Fibroblast of lung (primary cell): ENCODE data around the gene HCLS1. TPM values are rescaled to one million over a fixed set of nuclear protein-coding genes. Genes with fewer than 3 reads are reported as not detected.

Source experiments
- DNase-seq, 2 donors: peaks; one replicate each; pipeline versions ENCODE4 v3.0.0 to v3.0.0-alpha.2; 2010; ENCODE audit warnings: low read depth in 2 of 2
- H2AFZ ChIP-seq: 2 replicates; pipeline ENCODE4 v1.5.1; 2012; ENCODE audit warnings: low read length, control low read depth, inconsistent platforms
- H3K27ac ChIP-seq: 2 replicates; pipeline ENCODE4 v1.5.1; 2011; ENCODE audit warnings: low read length, control low read depth; ENCODE audit not compliant: insufficient read depth
- H3K27me3 ChIP-seq: 2 replicates; pipeline ENCODE4 v1.5.1; 2011; ENCODE audit warnings: mild to moderate bottlenecking, low read length; ENCODE audit not compliant: control insufficient read depth, insufficient read depth
- H3K36me3 ChIP-seq: 2 replicates; pipeline ENCODE4 v1.5.1; 2011; ENCODE audit warnings: low read length; ENCODE audit not compliant: control insufficient read depth, insufficient read depth
- H3K4me1 ChIP-seq: 2 replicates; pipeline ENCODE4 v1.5.1; 2011; ENCODE audit warnings: low read length; ENCODE audit not compliant: control insufficient read depth, insufficient read depth; ENCODE audit errors: extremely low read depth
- H3K4me2 ChIP-seq: 2 replicates; pipeline ENCODE4 v1.5.1; 2011; ENCODE audit warnings: low read length, control low read depth; ENCODE audit not compliant: insufficient read depth; ENCODE audit errors: extremely low read depth
- H3K4me3 ChIP-seq, 4 experiments: fragments of 200-600 bp in 1 of 4; sonication (generic) in 1 of 4; replicated peaks in 1 of 4; 2 replicates each; pipeline ENCODE4 v1.5.1; 2011 to 2016; ENCODE audit warnings: low read length in 4 of 4, low read depth in 3 of 4, mild to moderate bottlenecking in 3 of 4, control low read depth in 2 of 4, inconsistent platforms in 1 of 4, mixed read lengths in 1 of 4; ENCODE audit not compliant: insufficient read depth in 1 of 4; ENCODE audit errors: control extremely low read depth in 1 of 4
- H3K79me2 ChIP-seq: 2 replicates; pipeline ENCODE4 v1.5.1; 2012; ENCODE audit warnings: mild to moderate bottlenecking, low read length, inconsistent platforms; ENCODE audit not compliant: control insufficient read depth, insufficient read depth
- H3K9ac ChIP-seq: 2 replicates; pipeline ENCODE4 v1.5.1; 2011; ENCODE audit warnings: mild to moderate bottlenecking, low read length, control low read depth; ENCODE audit not compliant: insufficient read depth
- H3K9me3 ChIP-seq: 2 replicates; pipeline ENCODE4 v1.5.1; 2012; ENCODE audit warnings: low read depth, low read length; ENCODE audit not compliant: control insufficient read depth, insufficient read depth
- H4K20me1 ChIP-seq: 2 replicates; pipeline ENCODE4 v1.5.1; 2011; ENCODE audit warnings: low read length; ENCODE audit not compliant: control insufficient read depth, insufficient read depth; ENCODE audit errors: extremely low read depth
- EZH2 ChIP-seq: IDR thresholded peaks from 2 replicates; pipeline ENCODE4 v1.5.1; 2012; ENCODE audit warnings: low read length, control low read depth, mild to moderate bottlenecking; ENCODE audit errors: missing control alignments
- polyA plus RNA-seq, 2 donors: library from polyadenylated mRNA; depleted of rRNA in 1 of 2; stranded (reverse) in 1 of 2; unstranded in 1 of 2; fragments of >200 nt; gene quantifications; 2 replicates each; pipeline ENCODE4 v1.2.1, GENCODE V29; 2011 to 2012; ENCODE audit warnings: missing spikeins in 1 of 2
- total RNA-seq: library from RNA; depleted of rRNA; stranded (reverse); fragments of >200 nt; gene quantifications from 2 replicates; pipeline ENCODE4 v1.2.1, GENCODE V29; 2014
- TF ChIP-seq, protein P1 (sequence below), 2 donors: IDR thresholded peaks in 1 of 2; conservative IDR thresholded peaks in 1 of 2; 1 replicate in 1 of 2; 2 replicates in 1 of 2; pipeline ENCODE4 v1.5.1; 2011 to 2012; ENCODE audit warnings: low read length in 2 of 2, control low read depth in 1 of 2, inconsistent platforms in 1 of 2, low read depth in 1 of 2, mild to moderate bottlenecking in 1 of 2

HCLS1 gene
- total and polyA plus RNA-seq, 2 donors (not counting 1 experiment from before 2014, with no cell fraction given): 0.66 to 7.7 TPM

DNA sequence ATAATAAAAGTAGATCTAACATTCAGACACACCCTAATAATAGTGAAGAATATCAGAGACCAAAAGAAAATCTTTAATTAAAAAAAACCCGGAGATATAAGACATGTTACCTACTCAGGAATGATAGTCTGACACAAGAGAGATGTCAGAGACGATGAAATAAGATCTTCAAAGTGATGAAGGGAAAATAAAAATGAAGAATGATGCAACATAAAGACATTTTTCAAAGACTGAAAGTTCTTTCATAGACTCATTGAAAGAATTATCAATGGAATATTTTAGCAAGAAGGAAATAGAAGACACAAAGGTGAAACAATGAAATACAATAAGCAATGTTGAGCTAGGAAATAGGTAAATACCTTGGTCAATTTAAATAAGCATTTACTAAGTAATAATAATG is 19.6 kb downstream of the HCLS1 start:
- no peaks in the 10 kb centered on the region for H3K27me3 ChIP-seq
- H3K4me1 ChIP-seq: no peaks in the 10 kb centered on the region
- no peak overlapping the region for H3K4me3 ChIP-seq
- no peak overlapping the region for H2AFZ ChIP-seq
- no peaks in the 10 kb centered on the region for H3K9me3 ChIP-seq
- no peaks in the 10 kb centered on the region for H4K20me1 ChIP-seq
- H3K4me2 ChIP-seq: no peak overlapping the region
- DNase-seq: no peak
- no peak for TF ChIP-seq EZH2
- TF ChIP-seq, protein P1, sequence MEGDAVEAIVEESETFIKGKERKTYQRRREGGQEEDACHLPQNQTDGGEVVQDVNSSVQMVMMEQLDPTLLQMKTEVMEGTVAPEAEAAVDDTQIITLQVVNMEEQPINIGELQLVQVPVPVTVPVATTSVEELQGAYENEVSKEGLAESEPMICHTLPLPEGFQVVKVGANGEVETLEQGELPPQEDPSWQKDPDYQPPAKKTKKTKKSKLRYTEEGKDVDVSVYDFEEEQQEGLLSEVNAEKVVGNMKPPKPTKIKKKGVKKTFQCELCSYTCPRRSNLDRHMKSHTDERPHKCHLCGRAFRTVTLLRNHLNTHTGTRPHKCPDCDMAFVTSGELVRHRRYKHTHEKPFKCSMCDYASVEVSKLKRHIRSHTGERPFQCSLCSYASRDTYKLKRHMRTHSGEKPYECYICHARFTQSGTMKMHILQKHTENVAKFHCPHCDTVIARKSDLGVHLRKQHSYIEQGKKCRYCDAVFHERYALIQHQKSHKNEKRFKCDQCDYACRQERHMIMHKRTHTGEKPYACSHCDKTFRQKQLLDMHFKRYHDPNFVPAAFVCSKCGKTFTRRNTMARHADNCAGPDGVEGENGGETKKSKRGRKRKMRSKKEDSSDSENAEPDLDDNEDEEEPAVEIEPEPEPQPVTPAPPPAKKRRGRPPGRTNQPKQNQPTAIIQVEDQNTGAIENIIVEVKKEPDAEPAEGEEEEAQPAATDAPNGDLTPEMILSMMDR (conservative IDR thresholded peaks at IDR 0.05 in 1 of 2, IDR thresholded peaks at IDR 0.05 in 1 of 2; ENCODE audit: low read depth in 1 of 2, low read length in 2 of 2): no peak
- no peak overlapping the region for H3K9ac ChIP-seq
- no peaks in the 10 kb centered on the region for H3K79me2 ChIP-seq
- no peaks in the 10 kb centered on the region for H3K36me3 ChIP-seq
- H3K27ac ChIP-seq: no peak overlapping the region

DNA sequence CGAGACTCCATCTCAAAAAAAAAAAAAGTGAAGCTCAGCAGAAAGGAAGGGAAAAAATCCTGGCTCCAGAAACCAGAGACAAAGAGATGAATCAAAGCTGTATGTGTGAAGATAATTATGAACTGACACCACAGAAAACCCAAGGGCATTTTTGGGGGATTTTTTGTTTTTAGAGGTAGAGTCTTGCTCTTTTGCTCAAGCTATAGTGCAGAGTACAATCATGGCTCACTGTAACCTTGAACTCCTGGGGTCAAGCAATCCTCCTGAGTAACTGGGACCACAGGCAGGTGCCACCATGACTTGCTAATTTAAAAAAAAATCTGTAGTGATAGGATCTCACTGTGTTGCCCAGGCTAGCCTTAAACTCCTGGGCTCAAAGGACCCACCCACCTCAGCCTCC is 22.8 kb downstream of the HCLS1 start:
- Histone ChIP-seq H3K4me2 (no peak overlapping the region), H3K4me3 (no peak overlapping the region), H3K27me3 (no peaks in the 10 kb centered on the region), H2AFZ (no peak overlapping the region), H4K20me1 (no peaks in the 10 kb centered on the region), H3K27ac (no peak overlapping the region), H3K9me3 (no peaks in the 10 kb centered on the region), H3K9ac (no peak overlapping the region), H3K36me3 (no peaks in the 10 kb centered on the region), H3K4me1 (no peaks in the 10 kb centered on the region), H3K79me2 (no peaks in the 10 kb centered on the region)
- TF ChIP-seq, protein P1 (conservative IDR thresholded peaks at IDR 0.05 in 1 of 2, IDR thresholded peaks at IDR 0.05 in 1 of 2; ENCODE audit: low read depth in 1 of 2, low read length in 2 of 2): no peak
- no peak for TF ChIP-seq EZH2
- DNase-seq: no peak

DNA sequence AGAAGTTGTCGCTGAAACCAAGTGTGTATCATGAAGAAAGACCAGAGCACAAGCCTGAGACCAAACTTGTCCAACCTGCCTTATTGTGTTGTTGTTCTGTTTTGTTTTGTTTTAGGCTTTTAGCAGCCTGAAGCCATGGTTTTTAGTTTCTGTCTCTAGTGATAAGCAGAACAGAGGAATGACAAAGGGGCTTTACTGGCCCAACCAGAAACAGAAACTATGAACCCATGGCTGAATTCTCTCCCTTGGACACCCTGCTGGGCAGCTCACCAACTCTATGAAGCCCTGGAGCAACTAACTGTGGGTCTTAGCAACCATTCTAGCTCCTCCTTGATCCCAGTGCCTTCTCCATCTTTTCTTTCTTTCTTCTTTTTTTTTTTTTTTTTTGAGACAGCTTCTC is 30.3 kb downstream of the HCLS1 start:
- no peak overlapping the region for H3K27ac ChIP-seq
- no peaks in the 10 kb centered on the region for H3K36me3 ChIP-seq
- H3K4me3 ChIP-seq: no peak overlapping the region
- TF ChIP-seq, protein P1 (conservative IDR thresholded peaks at IDR 0.05 in 1 of 2, IDR thresholded peaks at IDR 0.05 in 1 of 2; ENCODE audit: low read depth in 1 of 2, low read length in 2 of 2): no peak
- TF ChIP-seq EZH2: no peak
- H4K20me1 ChIP-seq: no peaks in the 10 kb centered on the region
- no peaks in the 10 kb centered on the region for H3K9me3 ChIP-seq
- no peak overlapping the region for H3K9ac ChIP-seq
- no peak overlapping the region for H2AFZ ChIP-seq
- H3K79me2 ChIP-seq: no peaks in the 10 kb centered on the region
- H3K4me2 ChIP-seq: no peak overlapping the region
- no peak for DNase-seq
- no peaks in the 10 kb centered on the region for H3K27me3 ChIP-seq
- H3K4me1 ChIP-seq: no peaks in the 10 kb centered on the region
